RCC 7860 (cell line): ENCODE measurements around the gene BIRC5.
A peak's percentile ranks its signal among the peaks of the same experiment; 100 is the strongest.
"Not testable (repeated sequence)": the region's sequence is repeated elsewhere in the genome, so short reads cannot be mapped to it uniquely, and the experiment has no call there.

Experiments
- DNase-seq: peaks from one replicate; pipeline ENCODE4 v3.0.0-alpha.2; 2015; ENCODE audit warnings: low spot score
- FAIRE-seq: peaks from 2 replicates; lab custom pipeline; 2012; peaks lifted over from hg19 to GRCh38; lab: Jason Lieb, UNC

BIRC5 gene

GRCh38 chr17:78238823-78239488 is 24.9 kb downstream of the BIRC5 start:
- DNase-seq (no peak), FAIRE-seq (no peak)

GRCh38 chr17:78239489-78239931 is 25.5 kb downstream of the BIRC5 start:
- DNase-seq (no peak), FAIRE-seq (no peak)

GRCh38 chr17:78240012-78240655 is 26.1 kb downstream of the BIRC5 start:
- FAIRE-seq (no peak), DNase-seq (no peak)

- FAIRE-seq (no peak), DNase-seq (no peak)
Measured at GRCh38 chr17:78240839-78241238, 26.8 kb downstream of the BIRC5 start.

GRCh38 chr17:78241277-78242023 is 27.4 kb downstream of the BIRC5 start:
- DNase-seq (peak; percentile 33), FAIRE-seq (no peak)

GRCh38 chr17:78242024-78242742 is 28.1 kb downstream of the BIRC5 start:
- FAIRE-seq (peak; percentile 88), DNase-seq (peak; percentile 91)

- FAIRE-seq = no peak
Measured at GRCh38 chr17:78247304-78247703, 33.3 kb downstream of the BIRC5 start.

GRCh38 chr17:78248051-78248914 is 34.2 kb downstream of the BIRC5 start:
- DNase-seq (no peak), FAIRE-seq (no peak)

More at GRCh38 chr17:78247304-78247703, 33.3 kb downstream of the BIRC5 start:
- no peak for DNase-seq

GRCh38 chr17:78249074-78249817 is 35.2 kb downstream of the BIRC5 start:
- DNase-seq = no peak
- FAIRE-seq = no peak

GRCh38 chr17:78249818-78250806 is 36.1 kb downstream of the BIRC5 start:
- no peak for FAIRE-seq
- no peak for DNase-seq

GRCh38 chr17:78250891-78251772 is 37.1 kb downstream of the BIRC5 start:
- DNase-seq = peak; percentile 77
- no peak for FAIRE-seq

GRCh38 chr17:78251773-78252103 is 37.7 kb downstream of the BIRC5 start:
- FAIRE-seq (no peak), DNase-seq (no peak)

- DNase-seq (no peak), FAIRE-seq (no peak)
Measured at GRCh38 chr17:78252111-78252634, 38.1 kb downstream of the BIRC5 start.

GRCh38 chr17:78252701-78253635 is 38.9 kb downstream of the BIRC5 start:
- FAIRE-seq (no peak), DNase-seq (no peak)

GRCh38 chr17:78253636-78253945 is 39.5 kb downstream of the BIRC5 start:
- FAIRE-seq, DNase-seq: not testable (repeated sequence)

- no peak for FAIRE-seq
- peak; percentile 51 for DNase-seq
Measured at GRCh38 chr17:78253946-78254672, 40.1 kb downstream of the BIRC5 start.
